ENCODE data around the gene APOA4.

APOA4 gene

GRCh38 chr11:116844722-116845121 lies 21.6 kb upstream of the APOA4 start:
- ChIA-PET POLR2A (no interaction called here), CTCF (interaction anchor here (1.2 to 2.0 kb wide), 2 partner anchors 8 to 12 kb away, joined by 3 to 15 read pairs; partner anchors contain the start of gene APOA1)
- TF ChIP-seq CTCF (IDR thresholded peaks at IDR 0.05; ENCODE audit: control extremely low read depth, extremely low read depth, low read depth, missing control alignments) = no peak
- DNase-seq (ENCODE audit: extremely low spot score) = no peak

GRCh38 chr11:116843661-116844060 lies 20.6 kb upstream of the APOA4 start:
- POLR2A ChIA-PET = no interaction called here
- TF ChIP-seq CTCF (IDR thresholded peaks at IDR 0.05; ENCODE audit: control extremely low read depth, extremely low read depth, low read depth, missing control alignments) = no peak
- CTCF ChIA-PET = no interaction called here
- DNase-seq (ENCODE audit: extremely low spot score) = no peak

- TF ChIP-seq CTCF (IDR thresholded peaks at IDR 0.05; ENCODE audit: control extremely low read depth, extremely low read depth, low read depth, missing control alignments) = no peak
- no peak for DNase-seq (ENCODE audit: extremely low spot score)
- ChIA-PET CTCF (interaction anchor here (0.6 to 1.2 kb wide), 2 partner anchors 11 to 30 kb away, joined by 3 read pairs; no protein-coding TSS in a partner anchor), POLR2A (no interaction called here)
Observed at GRCh38 chr11:116842909-116843308, 19.8 kb upstream of the APOA4 start.

- TF ChIP-seq CTCF (IDR thresholded peaks at IDR 0.05; ENCODE audit: control extremely low read depth, extremely low read depth, low read depth, missing control alignments) = no peak
- CTCF ChIA-PET = interaction anchor here (1.2 kb wide), 1 partner anchor 11 kb away, joined by 3 read pairs; no protein-coding TSS in a partner anchor
- POLR2A ChIA-PET = no interaction called here
- no peak for DNase-seq (ENCODE audit: extremely low spot score)
Observed at GRCh38 chr11:116842117-116842516, 19.0 kb upstream of the APOA4 start.

GRCh38 chr11:116840746-116841296 lies 17.7 kb upstream of the APOA4 start:
- ChIA-PET CTCF (interaction anchor here (1.3 to 1.4 kb wide), 2 partner anchors 18 to 49 kb away, joined by 3 to 4 read pairs; partner anchors contain the start of genes APOA4 and APOA5), POLR2A (no interaction called here)
- DNase-seq (ENCODE audit: extremely low spot score) = no peak
- TF ChIP-seq CTCF (IDR thresholded peaks at IDR 0.05; ENCODE audit: control extremely low read depth, extremely low read depth, low read depth, missing control alignments) = no peak

- peak; percentile 2 for TF ChIP-seq CTCF (IDR thresholded peaks at IDR 0.05; ENCODE audit: control extremely low read depth, extremely low read depth, low read depth, missing control alignments)
- no peak for DNase-seq (ENCODE audit: extremely low spot score)
Observed at GRCh38 chr11:116840224-116840745, 17.2 kb upstream of the APOA4 start.

More at GRCh38 chr11:116840224-116840745, 17.2 kb upstream of the APOA4 start:
- ChIA-PET POLR2A (no interaction called here), CTCF (interaction anchor here (1.2 to 1.6 kb wide), 5 partner anchors 10 to 49 kb away, joined by 3 to 4 read pairs (median 4); partner anchors contain the start of genes APOA4 and APOA5)

Data from GM10248 (cell line).